Calu3 (cell line): ENCODE data around the gene XRCC4. TPM values are rescaled to one million over a fixed set of nuclear protein-coding genes. Genes with fewer than 3 reads are reported as not detected.
"Not testable (repeated sequence)": the region's sequence is repeated elsewhere in the genome, so short reads cannot be mapped to it uniquely, and the experiment has no call there.

Experiments
- BruUV-seq: library from RNA; stranded (reverse); fragments of 400-500 nt; replicated peaks from 2 replicates; lab custom pipeline; 2021; lab: Mats Ljungman, UMichigan
- CTCF ChIA-PET: fragments of 300-600 bp; sonication (Branson Sonifier 250); formaldehyde crosslinking; loops from one replicate; lab custom pipeline; 2022; ENCODE audit warnings: antibody characterized with exemption; lab: Charles Lee
- DNase-seq: peaks from one replicate; pipeline ENCODE4 v3.0.0; 2022
- H3K27ac Mint-ChIP-seq: one replicate; pipeline ENCODE4 v1.8.0; 2022; ENCODE audit warnings: mixed read lengths; ENCODE audit not compliant: unreplicated experiment
- H3K27me3 Mint-ChIP-seq: one replicate; pipeline ENCODE4 v1.8.0; 2022; ENCODE audit warnings: mixed read lengths; ENCODE audit not compliant: unreplicated experiment
- H3K36me3 Mint-ChIP-seq: one replicate; pipeline ENCODE4 v1.8.0; 2022; ENCODE audit warnings: mild to moderate bottlenecking, moderate library complexity, mixed read lengths; ENCODE audit not compliant: insufficient read depth, unreplicated experiment
- H3K4me1 Mint-ChIP-seq: one replicate; pipeline ENCODE4 v1.8.0; 2022; ENCODE audit warnings: mild to moderate bottlenecking, low read depth, mixed read lengths; ENCODE audit not compliant: unreplicated experiment
- H3K4me3 Mint-ChIP-seq: one replicate; pipeline ENCODE4 v1.8.0; 2022; ENCODE audit warnings: mild to moderate bottlenecking, low read depth, moderate library complexity, mixed read lengths; ENCODE audit not compliant: unreplicated experiment
- H3K9me3 Mint-ChIP-seq: one replicate; pipeline ENCODE4 v1.8.0; 2022; ENCODE audit warnings: low read depth, mixed read lengths; ENCODE audit not compliant: unreplicated experiment
- CTCF ChIP-seq: fragments of 200-600 bp; IDR thresholded peaks from one replicate; pipeline ENCODE4 v1.8.0; 2022; ENCODE audit warnings: antibody characterized with exemption; ENCODE audit not compliant: unreplicated experiment
- intact Hi-C: fragments of 100-400 bp; cut with micrococcal nuclease; formaldehyde crosslinking; loops from one replicate; pipeline ENCODE4 v1.10.0; 2022; ENCODE audit not compliant: unreplicated experiment
- total RNA-seq: library from RNA; stranded (reverse); gene quantifications from 2 replicates; pipeline ENCODE4 v1.2.3, GENCODE V29; 2022

Gene XRCC4
- total RNA-seq, 1 experiment from 2014 or later: 25.5 TPM

GRCh38 chr5:83353774-83354173 lies 276.4 kb downstream of the XRCC4 start:
- TF ChIP-seq CTCF: no peak
- no peaks in the 10 kb centered on the region for H3K27me3 Mint-ChIP-seq
- CTCF ChIA-PET: no interaction called here
- H3K9me3 Mint-ChIP-seq: peaks cover 11% of the 10 kb centered on the region
- intact Hi-C loops: no loop called here
- no TSS peak for BruUV-seq
- H3K4me3 Mint-ChIP-seq: no peak overlapping the region
- no peaks in the 10 kb centered on the region for H3K4me1 Mint-ChIP-seq
- DNase-seq: no peak
- no peaks in the 10 kb centered on the region for H3K36me3 Mint-ChIP-seq
- H3K27ac Mint-ChIP-seq: no peak overlapping the region

- CTCF ChIA-PET: no interaction called here
- no peaks in the 10 kb centered on the region for H3K27me3 Mint-ChIP-seq
- no peaks in the 10 kb centered on the region for H3K36me3 Mint-ChIP-seq
- no peak overlapping the region for H3K27ac Mint-ChIP-seq
- no peak for DNase-seq
- no peak for TF ChIP-seq CTCF
- H3K4me3 Mint-ChIP-seq: no peak overlapping the region
- BruUV-seq: no TSS peak
- H3K9me3 Mint-ChIP-seq: peaks cover 4% of the 10 kb centered on the region
- no peaks in the 10 kb centered on the region for H3K4me1 Mint-ChIP-seq
- intact Hi-C loops: no loop called here
Measured at GRCh38 chr5:83354958-83355357, 277.6 kb downstream of the XRCC4 start.

GRCh38 chr5:83355482-83356014 lies 278.2 kb downstream of the XRCC4 start:
- CTCF ChIA-PET, H3K27ac Mint-ChIP-seq, H3K36me3 Mint-ChIP-seq, DNase-seq, H3K4me1 Mint-ChIP-seq, intact Hi-C loops, H3K9me3 Mint-ChIP-seq, BruUV-seq, H3K27me3 Mint-ChIP-seq, H3K4me3 Mint-ChIP-seq: not testable (repeated sequence)

GRCh38 chr5:83357621-83358231 lies 280.4 kb downstream of the XRCC4 start:
- H3K9me3 Mint-ChIP-seq: no peaks in the 10 kb centered on the region
- H3K4me3 Mint-ChIP-seq: no peak overlapping the region
- peaks cover 9% of the 10 kb centered on the region for H3K4me1 Mint-ChIP-seq
- CTCF ChIA-PET: no interaction called here
- intact Hi-C loops: no loop called here
- H3K27me3 Mint-ChIP-seq: no peaks in the 10 kb centered on the region
- no peak for TF ChIP-seq CTCF
- no TSS peak for BruUV-seq
- H3K36me3 Mint-ChIP-seq: no peaks in the 10 kb centered on the region
- H3K27ac Mint-ChIP-seq: no peak overlapping the region
- DNase-seq: no peak

GRCh38 chr5:83360573-83360972 lies 283.2 kb downstream of the XRCC4 start:
- intact Hi-C loops: no loop called here
- CTCF ChIA-PET: no interaction called here
- no peaks in the 10 kb centered on the region for H3K9me3 Mint-ChIP-seq
- no peak overlapping the region for H3K4me3 Mint-ChIP-seq
- no peak overlapping the region for H3K27ac Mint-ChIP-seq
- DNase-seq: peak; percentile 50
- BruUV-seq: no TSS peak
- TF ChIP-seq CTCF: no peak
- H3K36me3 Mint-ChIP-seq: no peaks in the 10 kb centered on the region
- H3K27me3 Mint-ChIP-seq: no peaks in the 10 kb centered on the region
- peaks cover 9% of the 10 kb centered on the region for H3K4me1 Mint-ChIP-seq
